HepG2 (cell line): ENCODE results near the gene RAB18. TPM values are rescaled to one million over a fixed set of nuclear protein-coding genes. Genes with fewer than 3 reads are reported as not detected.

Experiments
- polyA plus RNA-seq, 8 experiments: library from polyadenylated mRNA; depleted of rRNA in 3 of 8; stranded (reverse) in 7 of 8; unstranded in 1 of 8; fragments of >200 nt; fragmentation: Illumina TruSeq in 4 of 8; extraction: Trizol in 4 of 8; gene quantifications; 2 replicates each; pipeline versions ENCODE4 v1.2.1 to v1.2.3, GENCODE V29; 2011 to 2016; ENCODE audit warnings: low read depth in 4 of 8, missing spikeins in 1 of 8, mixed read lengths in 1 of 8; ENCODE audit not compliant: insufficient read depth in 1 of 8
- total RNA-seq, 5 experiments: library from RNA; depleted of rRNA; stranded (reverse); fragments of >200 nt; fragmentation: Illumina TruSeq; extraction: Trizol; gene quantifications; 2 replicates each; pipeline ENCODE4 v1.2.3, GENCODE V29; 2016; ENCODE audit warnings: low read depth in 1 of 5

The RAB18 gene
- total and polyA plus RNA-seq, 2 of the 13 experiments (the other 11 are each of a cell fraction or from before 2014, with no cell fraction given) = 22.3 to 69.1 TPM

Other genes starting within 250 kb of the RAB18 start
- not detected in 2 replicates for gene MKX, start 241.5 kb downstream of the RAB18 start, total RNA-seq (2016; rRNA removed; fragmentation: Illumina TruSeq; extraction: Trizol)
- gene MKX, start 241.5 kb downstream of the RAB18 start, polyA plus RNA-seq (2011; rRNA removed) = not detected in 2 replicates